Calu3 (cell line): ENCODE measurements around the gene ZBED4. TPM values are rescaled to one million over a fixed set of nuclear protein-coding genes. Genes with fewer than 3 reads are reported as not detected.

Experiments
- BruUV-seq: library from RNA; stranded (reverse); fragments of 400-500 nt; replicated peaks from 2 replicates; lab custom pipeline; 2021; lab: Mats Ljungman, UMichigan
- CTCF ChIA-PET: fragments of 300-600 bp; sonication (Branson Sonifier 250); formaldehyde crosslinking; loops from one replicate; lab custom pipeline; 2022; ENCODE audit warnings: antibody characterized with exemption; lab: Charles Lee
- DNase-seq: peaks from one replicate; pipeline ENCODE4 v3.0.0; 2022
- H3K27ac Mint-ChIP-seq: one replicate; pipeline ENCODE4 v1.8.0; 2022; ENCODE audit warnings: mixed read lengths; ENCODE audit not compliant: unreplicated experiment
- H3K27me3 Mint-ChIP-seq: one replicate; pipeline ENCODE4 v1.8.0; 2022; ENCODE audit warnings: mixed read lengths; ENCODE audit not compliant: unreplicated experiment
- H3K36me3 Mint-ChIP-seq: one replicate; pipeline ENCODE4 v1.8.0; 2022; ENCODE audit warnings: mild to moderate bottlenecking, moderate library complexity, mixed read lengths; ENCODE audit not compliant: insufficient read depth, unreplicated experiment
- H3K4me1 Mint-ChIP-seq: one replicate; pipeline ENCODE4 v1.8.0; 2022; ENCODE audit warnings: mild to moderate bottlenecking, low read depth, mixed read lengths; ENCODE audit not compliant: unreplicated experiment
- H3K4me3 Mint-ChIP-seq: one replicate; pipeline ENCODE4 v1.8.0; 2022; ENCODE audit warnings: mild to moderate bottlenecking, low read depth, moderate library complexity, mixed read lengths; ENCODE audit not compliant: unreplicated experiment
- H3K9me3 Mint-ChIP-seq: one replicate; pipeline ENCODE4 v1.8.0; 2022; ENCODE audit warnings: low read depth, mixed read lengths; ENCODE audit not compliant: unreplicated experiment
- CTCF ChIP-seq: fragments of 200-600 bp; IDR thresholded peaks from one replicate; pipeline ENCODE4 v1.8.0; 2022; ENCODE audit warnings: antibody characterized with exemption; ENCODE audit not compliant: unreplicated experiment
- intact Hi-C: fragments of 100-400 bp; cut with micrococcal nuclease; formaldehyde crosslinking; loops from one replicate; pipeline ENCODE4 v1.10.0; 2022; ENCODE audit not compliant: unreplicated experiment
- total RNA-seq: library from RNA; stranded (reverse); gene quantifications from 2 replicates; pipeline ENCODE4 v1.2.3, GENCODE V29; 2022

ZBED4 gene
- total RNA-seq, 1 experiment from 2014 or later = 30.0 TPM

DNA sequence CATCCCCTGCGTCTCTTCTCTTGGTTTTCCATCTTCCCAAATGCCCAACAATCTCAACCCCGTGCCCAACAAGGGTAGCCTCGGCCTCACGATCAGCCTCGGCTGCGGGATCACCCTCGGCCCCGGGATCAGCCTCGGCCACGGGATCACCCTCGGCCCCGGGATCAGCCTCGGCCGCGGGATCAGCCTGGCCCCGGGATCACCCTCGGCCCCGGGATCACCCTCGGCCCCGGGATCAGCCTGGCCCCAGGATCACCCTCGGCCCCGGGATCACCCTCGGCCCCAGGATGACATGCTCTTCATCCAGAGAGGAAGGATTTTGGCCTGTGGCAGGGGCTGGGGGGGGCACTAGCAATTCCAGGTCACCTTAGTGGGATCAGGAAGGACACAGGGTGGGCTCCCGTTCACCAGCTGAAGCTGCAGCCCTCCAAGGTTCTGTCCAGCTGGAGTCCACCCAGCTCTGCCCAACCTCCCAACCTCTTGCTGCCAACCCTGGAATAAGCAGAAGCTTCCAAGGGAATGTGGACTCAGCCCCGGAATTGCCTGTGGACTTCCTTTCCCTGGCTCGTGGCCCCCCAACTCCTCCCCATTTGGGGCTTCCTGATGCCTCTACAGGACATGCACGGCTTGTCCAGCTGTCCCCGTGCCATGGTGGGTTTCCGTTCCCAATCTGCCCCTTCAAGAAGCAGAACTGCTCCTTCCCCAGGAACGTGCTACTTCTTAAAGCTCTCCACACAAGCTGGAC is 58.4 kb downstream of the ZBED4 start:
- H3K4me1 Mint-ChIP-seq = no peaks in the 10 kb centered on the region
- BruUV-seq = no TSS peak
- no peak for TF ChIP-seq CTCF
- peaks cover 38% of the 10 kb centered on the region for H3K36me3 Mint-ChIP-seq
- H3K9me3 Mint-ChIP-seq = no peaks in the 10 kb centered on the region
- DNase-seq = no peak
- no peak overlapping the region for H3K4me3 Mint-ChIP-seq
- no peaks in the 10 kb centered on the region for H3K27me3 Mint-ChIP-seq
- no peak overlapping the region for H3K27ac Mint-ChIP-seq
- CTCF ChIA-PET = interaction anchor here (0.5 kb wide), 1 partner anchor 164 kb away, joined by 3 read pairs; no protein-coding TSS in a partner anchor
- intact Hi-C loops = loop anchor here (10.0 kb wide), 1 partner anchor 147 kb away; no protein-coding TSS in a partner anchor

DNA sequence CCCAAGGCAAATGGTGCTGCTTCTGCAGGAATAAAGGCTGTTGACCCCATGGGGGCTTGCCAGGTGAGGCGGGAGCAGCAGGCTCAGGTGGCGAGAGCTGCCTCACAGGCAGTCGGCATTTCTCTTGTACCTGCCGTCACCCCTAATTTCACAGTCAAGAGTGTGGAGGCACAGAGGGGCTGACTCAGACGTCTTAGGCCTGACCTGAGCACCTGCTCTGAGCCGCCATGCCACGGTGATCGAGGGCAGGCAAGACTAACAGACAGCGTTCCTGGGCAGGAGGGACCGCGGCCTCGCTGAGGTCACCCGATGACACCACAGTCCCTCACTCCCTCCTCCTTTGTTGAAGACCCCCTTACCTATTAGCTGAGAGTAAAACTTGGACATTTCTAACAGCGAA is 59.4 kb downstream of the ZBED4 start:
- CTCF ChIA-PET = no interaction called here
- no peaks in the 10 kb centered on the region for H3K4me1 Mint-ChIP-seq
- intact Hi-C loops = loop anchor here (10.0 kb wide), 1 partner anchor 148 kb away; no protein-coding TSS in a partner anchor
- TF ChIP-seq CTCF = no peak
- H3K9me3 Mint-ChIP-seq = no peaks in the 10 kb centered on the region
- no peak overlapping the region for H3K27ac Mint-ChIP-seq
- no peak for DNase-seq
- no TSS peak for BruUV-seq
- no peaks in the 10 kb centered on the region for H3K27me3 Mint-ChIP-seq
- peaks cover 39% of the 10 kb centered on the region for H3K36me3 Mint-ChIP-seq
- no peak overlapping the region for H3K4me3 Mint-ChIP-seq

DNA sequence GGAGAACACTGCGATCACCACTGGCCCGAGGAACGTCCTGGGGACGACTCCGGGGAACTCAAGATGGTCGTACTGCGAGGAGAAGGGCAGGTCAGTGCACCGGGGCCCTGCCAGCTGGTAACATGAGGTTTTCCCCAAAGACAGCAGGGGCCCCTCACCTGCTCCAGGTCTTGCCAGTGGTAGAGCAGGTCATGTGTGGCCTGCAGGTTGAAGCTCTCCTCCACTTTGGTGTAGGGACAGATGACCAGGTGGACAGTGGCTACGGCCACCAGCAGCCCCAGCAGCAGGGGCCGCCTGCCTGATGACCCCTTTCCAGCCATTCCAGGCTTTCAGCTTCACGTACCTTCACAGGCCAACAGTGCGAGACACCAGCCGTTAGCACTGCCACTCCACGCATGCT is 59.8 kb downstream of the ZBED4 start:
- intact Hi-C loops = loop anchor here (10.0 kb wide), 1 partner anchor 149 kb away; no protein-coding TSS in a partner anchor
- no peaks in the 10 kb centered on the region for H3K9me3 Mint-ChIP-seq
- no peak for TF ChIP-seq CTCF
- H3K27ac Mint-ChIP-seq = no peak overlapping the region
- CTCF ChIA-PET = no interaction called here
- no TSS peak for BruUV-seq
- peaks cover 43% of the 10 kb centered on the region for H3K36me3 Mint-ChIP-seq
- no peaks in the 10 kb centered on the region for H3K27me3 Mint-ChIP-seq
- H3K4me1 Mint-ChIP-seq = no peaks in the 10 kb centered on the region
- no peak overlapping the region for H3K4me3 Mint-ChIP-seq
- DNase-seq = no peak

DNA sequence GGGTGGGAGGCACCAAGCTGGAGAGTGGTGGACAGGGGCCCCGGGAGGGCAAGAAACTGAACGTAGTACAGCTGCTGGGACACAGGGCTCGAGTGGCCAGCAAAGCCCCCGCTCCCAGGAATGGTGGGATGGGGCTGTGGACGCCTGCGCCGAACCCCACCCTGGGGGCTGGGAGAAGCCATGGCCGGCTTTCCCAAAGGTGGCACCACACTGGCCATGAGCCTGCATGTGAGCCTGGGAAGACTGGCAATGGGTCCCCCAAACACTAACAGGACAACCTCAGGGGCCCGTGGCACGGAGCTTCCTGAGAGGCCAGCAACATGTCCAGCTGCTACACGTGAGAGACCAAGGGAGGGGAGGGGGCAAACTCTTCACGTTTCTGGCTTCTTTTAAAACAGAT is 60.6 kb downstream of the ZBED4 start:
- no peaks in the 10 kb centered on the region for H3K27me3 Mint-ChIP-seq
- no peak for TF ChIP-seq CTCF
- CTCF ChIA-PET = interaction anchor here (0.5 kb wide), 1 partner anchor 13 kb away, joined by 4 read pairs; no protein-coding TSS in a partner anchor
- no TSS peak for BruUV-seq
- no peaks in the 10 kb centered on the region for H3K4me1 Mint-ChIP-seq
- no peaks in the 10 kb centered on the region for H3K9me3 Mint-ChIP-seq
- H3K27ac Mint-ChIP-seq = no peak overlapping the region
- no peak overlapping the region for H3K4me3 Mint-ChIP-seq
- intact Hi-C loops = loop anchor here (10.0 kb wide), 1 partner anchor 149 kb away; no protein-coding TSS in a partner anchor
- H3K36me3 Mint-ChIP-seq = peaks cover 43% of the 10 kb centered on the region
- DNase-seq = no peak
